ENCODE measurements around the gene GIPC2. TPM values are rescaled to one million over a fixed set of nuclear protein-coding genes. Genes with fewer than 3 reads are reported as not detected.

Gene GIPC2
- total RNA-seq, 4 donors from 2014 or later = 3.0 to 12.3 (median 6.4) TPM

GRCh38 chr1:78094639-78095038 lies 48.9 kb downstream of the GIPC2 start:
- intact Hi-C loops (cut with DNase I; ENCODE audit: low total_unique reads) = no loop called here
- WGBS, 2 donors = 86 to 89% methylated on average over 1 of the region's 1 CpG
- TF ChIP-seq CTCF (IDR thresholded peaks at IDR 0.05) (no peak), POLR2A (IDR thresholded peaks at IDR 0.05) (no peak)

GRCh38 chr1:78095593-78095992 lies 49.8 kb downstream of the GIPC2 start:
- 54 to 77% methylated on average over 2 of the region's 2 CpGs for WGBS, 2 donors
- DNase-seq (ENCODE audit: low spot score in 2 of 2) = no peak
- intact Hi-C loops (cut with DNase I; ENCODE audit: low total_unique reads) = no loop called here
- no peak for TF ChIP-seq POLR2A (IDR thresholded peaks at IDR 0.05)
- no peak for TF ChIP-seq CTCF (IDR thresholded peaks at IDR 0.05)
- H3K4me3 ChIP-seq (ENCODE audit: low read depth, poor library complexity, severe bottlenecking) = no peak overlapping the region

More at GRCh38 chr1:78094639-78095038, 48.9 kb downstream of the GIPC2 start:
- no peak for DNase-seq (ENCODE audit: low spot score in 2 of 2)
- no peak overlapping the region for H3K4me3 ChIP-seq (ENCODE audit: low read depth, poor library complexity, severe bottlenecking)

- H3K4me3 ChIP-seq (ENCODE audit: low read depth, poor library complexity, severe bottlenecking) = no peak overlapping the region
- no peak for DNase-seq (ENCODE audit: low spot score in 2 of 2)
- intact Hi-C loops (cut with DNase I; ENCODE audit: low total_unique reads) = no loop called here
- TF ChIP-seq CTCF (IDR thresholded peaks at IDR 0.05) (no peak), POLR2A (IDR thresholded peaks at IDR 0.05) (no peak)
Observed at GRCh38 chr1:78096017-78096416, 50.3 kb downstream of the GIPC2 start.

- H3K4me3 ChIP-seq (ENCODE audit: low read depth, poor library complexity, severe bottlenecking) = no peak overlapping the region
- no peak for DNase-seq (ENCODE audit: low spot score in 2 of 2)
- WGBS, 2 donors = 75 to 79% methylated on average over 1 of the region's 1 CpG
Observed at GRCh38 chr1:78096976-78097375, 51.2 kb downstream of the GIPC2 start.

DNA sequence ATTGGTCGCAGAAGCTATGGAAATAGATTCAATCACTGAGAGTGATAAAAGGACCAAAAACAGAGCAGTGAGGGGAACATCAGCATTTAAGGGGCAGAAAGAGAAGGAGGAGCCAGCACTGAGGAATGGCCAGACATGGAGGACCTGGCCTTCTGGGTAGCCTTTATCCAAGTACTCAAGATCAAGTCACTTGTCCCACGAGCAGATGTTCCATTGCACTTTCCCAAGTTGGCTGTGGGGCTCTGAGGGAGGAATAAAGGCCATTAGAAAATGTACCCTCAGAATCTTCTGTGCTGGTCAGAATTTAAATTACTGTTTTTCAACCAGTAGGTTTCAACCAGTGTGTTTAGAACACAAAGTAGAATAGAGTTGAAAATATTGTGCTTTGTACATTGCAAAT lies 55.3 kb downstream of the GIPC2 start:
- H3K4me3 ChIP-seq (ENCODE audit: low read depth, poor library complexity, severe bottlenecking) = no peak overlapping the region
- no peak for DNase-seq (ENCODE audit: low spot score in 2 of 2)
- intact Hi-C loops (cut with DNase I; ENCODE audit: low total_unique reads) = no loop called here
- TF ChIP-seq CTCF (IDR thresholded peaks at IDR 0.05) = no peak
- TF ChIP-seq POLR2A (IDR thresholded peaks at IDR 0.05) = no peak
- 96 to 98% methylated on average over 2 of the region's 2 CpGs for WGBS, 2 donors

More at GRCh38 chr1:78096976-78097375, 51.2 kb downstream of the GIPC2 start:
- intact Hi-C loops (cut with DNase I; ENCODE audit: low total_unique reads) = no loop called here
- no peak for TF ChIP-seq POLR2A (IDR thresholded peaks at IDR 0.05)
- TF ChIP-seq CTCF (IDR thresholded peaks at IDR 0.05) = no peak

GRCh38 chr1:78101514-78101913 lies 55.7 kb downstream of the GIPC2 start:
- TF ChIP-seq POLR2A (IDR thresholded peaks at IDR 0.05) (no peak), CTCF (IDR thresholded peaks at IDR 0.05) (no peak)
- no peak for DNase-seq (ENCODE audit: low spot score in 2 of 2)
- intact Hi-C loops (cut with DNase I; ENCODE audit: low total_unique reads) = no loop called here
- no peak overlapping the region for H3K4me3 ChIP-seq (ENCODE audit: low read depth, poor library complexity, severe bottlenecking)
- WGBS, 2 donors = 32 to 38% methylated on average over 2 of the region's 2 CpGs

Measured in lower leg skin (tissue), 4 donors.